Bronchus fibroblast of lung (primary cell): ENCODE data around the gene GATA6. TPM values are rescaled to one million over a fixed set of nuclear protein-coding genes. Genes with fewer than 3 reads are reported as not detected.

Experiments used
- total RNA-seq: library from RNA; depleted of rRNA; stranded (reverse); fragments of >200 nt; gene quantifications from 2 replicates; pipeline ENCODE4 v1.2.3, GENCODE V29; 2015

GATA6 gene
- total RNA-seq: 9.8 and 10.9 TPM in 2 replicates

GRCh38 chr18:22169011-22169888 lies at the start of gene GATA6:
GATA6 (plus strand) TSS chr18:22169589; CDS start chr18:22171145, 1,556 bp downstream.

Other genes with a start within 250 kb of the GATA6 start
- not detected in 2 replicates for gene CTAGE1, start 248.3 kb downstream of the GATA6 start, total RNA-seq